H1 (cell line): ENCODE results near the gene PRRX2. TPM values are rescaled to one million over a fixed set of nuclear protein-coding genes. Genes with fewer than 3 reads are reported as not detected.

Experiments used
- EGR1 ChIP-seq: IDR thresholded peaks from 2 replicates; pipeline ENCODE4 v1.6.1; 2011; ENCODE audit warnings: low read depth, low read length, borderline replicate concordance
- KDM1A ChIP-seq: fragments of 200-600, 300-600 bp; sonication (generic); IDR thresholded peaks from 2 replicates; pipeline ENCODE4 v1.7.1; 2016; ENCODE audit warnings: mild to moderate bottlenecking, low read length, borderline replicate concordance
- NANOG ChIP-seq: IDR thresholded peaks from 2 replicates; pipeline ENCODE4 v1.6.1; 2011; ENCODE audit warnings: low read length, low read depth, mild to moderate bottlenecking, inconsistent platforms; ENCODE audit not compliant: insufficient read depth, poor library complexity, severe bottlenecking
- PHF8 ChIP-seq: fragments of 200-600 bp; sonication (generic); conservative IDR thresholded peaks from 2 replicates; pipeline ENCODE4 v1.7.1; 2012; ENCODE audit warnings: low read depth, mild to moderate bottlenecking, inconsistent platforms, low read length, moderate library complexity
- POU5F1 ChIP-seq: IDR thresholded peaks from 2 replicates; pipeline ENCODE4 v1.6.1; 2011; ENCODE audit warnings: low read depth, mild to moderate bottlenecking, low read length, moderate library complexity
- RAD21 ChIP-seq, 2 experiments: IDR thresholded peaks in 1 of 2; conservative IDR thresholded peaks in 1 of 2; 2 replicates each; pipeline ENCODE4 v1.6.1; 2011; ENCODE audit warnings: low read depth in 2 of 2, low read length in 2 of 2, improper control_type of control experiment in 1 of 2, inconsistent platforms in 1 of 2, mild to moderate bottlenecking in 1 of 2, moderate library complexity in 1 of 2
- RFX5 ChIP-seq: IDR thresholded peaks from 2 replicates; pipeline ENCODE4 v1.6.1; 2011; ENCODE audit warnings: low read depth, low read length, improper control_type of control experiment, borderline replicate concordance
- SP1 ChIP-seq: IDR thresholded peaks from 2 replicates; pipeline ENCODE4 v1.6.1; 2011; ENCODE audit warnings: low read depth, low read length
- ZNF274 ChIP-seq: IDR thresholded peaks from 2 replicates; pipeline ENCODE4 v1.7.0; 2012; ENCODE audit warnings: low read length, borderline replicate concordance; ENCODE audit errors: extremely low read depth
- polyA plus RNA-seq, 7 experiments: library from polyadenylated mRNA; depleted of rRNA in 3 of 7; stranded (reverse) in 5 of 7; unstranded in 2 of 7; fragments of >200 nt in 5 of 7; fragments of 200-250 nt in 2 of 7; gene quantifications; 1 replicate in 5 of 7; 2 replicates in 1 of 7; 4 replicates in 1 of 7; pipeline versions ENCODE4 v1.2.1 to v1.2.3, GENCODE V29; 2011 to 2013; ENCODE audit warnings: missing spikeins in 2 of 7, mixed read lengths in 2 of 7
- total RNA-seq: library from RNA; stranded (reverse); fragmentation: NEBNext Ultra II Directional; extraction: Animal tissue kit (Norgen Biotek cat#: 25700); gene quantifications from 2 replicates; pipeline ENCODE4 v1.2.1, GENCODE V29; 2021
- TF ChIP-seq, protein P1 (sequence below): fragments of 300-600 bp; sonication (generic); IDR thresholded peaks from 2 replicates; pipeline ENCODE4 v1.7.1; 2012; ENCODE audit warnings: low read length, moderate library complexity, mild to moderate bottlenecking, inconsistent platforms; ENCODE audit not compliant: insufficient replicate concordance

Gene PRRX2
- total and polyA plus RNA-seq, 2 of the 8 experiments (the other 6 are each of a cell fraction or from before 2014, with no cell fraction given): 5.8 to 9.2 TPM

- TF ChIP-seq, protein P1, sequence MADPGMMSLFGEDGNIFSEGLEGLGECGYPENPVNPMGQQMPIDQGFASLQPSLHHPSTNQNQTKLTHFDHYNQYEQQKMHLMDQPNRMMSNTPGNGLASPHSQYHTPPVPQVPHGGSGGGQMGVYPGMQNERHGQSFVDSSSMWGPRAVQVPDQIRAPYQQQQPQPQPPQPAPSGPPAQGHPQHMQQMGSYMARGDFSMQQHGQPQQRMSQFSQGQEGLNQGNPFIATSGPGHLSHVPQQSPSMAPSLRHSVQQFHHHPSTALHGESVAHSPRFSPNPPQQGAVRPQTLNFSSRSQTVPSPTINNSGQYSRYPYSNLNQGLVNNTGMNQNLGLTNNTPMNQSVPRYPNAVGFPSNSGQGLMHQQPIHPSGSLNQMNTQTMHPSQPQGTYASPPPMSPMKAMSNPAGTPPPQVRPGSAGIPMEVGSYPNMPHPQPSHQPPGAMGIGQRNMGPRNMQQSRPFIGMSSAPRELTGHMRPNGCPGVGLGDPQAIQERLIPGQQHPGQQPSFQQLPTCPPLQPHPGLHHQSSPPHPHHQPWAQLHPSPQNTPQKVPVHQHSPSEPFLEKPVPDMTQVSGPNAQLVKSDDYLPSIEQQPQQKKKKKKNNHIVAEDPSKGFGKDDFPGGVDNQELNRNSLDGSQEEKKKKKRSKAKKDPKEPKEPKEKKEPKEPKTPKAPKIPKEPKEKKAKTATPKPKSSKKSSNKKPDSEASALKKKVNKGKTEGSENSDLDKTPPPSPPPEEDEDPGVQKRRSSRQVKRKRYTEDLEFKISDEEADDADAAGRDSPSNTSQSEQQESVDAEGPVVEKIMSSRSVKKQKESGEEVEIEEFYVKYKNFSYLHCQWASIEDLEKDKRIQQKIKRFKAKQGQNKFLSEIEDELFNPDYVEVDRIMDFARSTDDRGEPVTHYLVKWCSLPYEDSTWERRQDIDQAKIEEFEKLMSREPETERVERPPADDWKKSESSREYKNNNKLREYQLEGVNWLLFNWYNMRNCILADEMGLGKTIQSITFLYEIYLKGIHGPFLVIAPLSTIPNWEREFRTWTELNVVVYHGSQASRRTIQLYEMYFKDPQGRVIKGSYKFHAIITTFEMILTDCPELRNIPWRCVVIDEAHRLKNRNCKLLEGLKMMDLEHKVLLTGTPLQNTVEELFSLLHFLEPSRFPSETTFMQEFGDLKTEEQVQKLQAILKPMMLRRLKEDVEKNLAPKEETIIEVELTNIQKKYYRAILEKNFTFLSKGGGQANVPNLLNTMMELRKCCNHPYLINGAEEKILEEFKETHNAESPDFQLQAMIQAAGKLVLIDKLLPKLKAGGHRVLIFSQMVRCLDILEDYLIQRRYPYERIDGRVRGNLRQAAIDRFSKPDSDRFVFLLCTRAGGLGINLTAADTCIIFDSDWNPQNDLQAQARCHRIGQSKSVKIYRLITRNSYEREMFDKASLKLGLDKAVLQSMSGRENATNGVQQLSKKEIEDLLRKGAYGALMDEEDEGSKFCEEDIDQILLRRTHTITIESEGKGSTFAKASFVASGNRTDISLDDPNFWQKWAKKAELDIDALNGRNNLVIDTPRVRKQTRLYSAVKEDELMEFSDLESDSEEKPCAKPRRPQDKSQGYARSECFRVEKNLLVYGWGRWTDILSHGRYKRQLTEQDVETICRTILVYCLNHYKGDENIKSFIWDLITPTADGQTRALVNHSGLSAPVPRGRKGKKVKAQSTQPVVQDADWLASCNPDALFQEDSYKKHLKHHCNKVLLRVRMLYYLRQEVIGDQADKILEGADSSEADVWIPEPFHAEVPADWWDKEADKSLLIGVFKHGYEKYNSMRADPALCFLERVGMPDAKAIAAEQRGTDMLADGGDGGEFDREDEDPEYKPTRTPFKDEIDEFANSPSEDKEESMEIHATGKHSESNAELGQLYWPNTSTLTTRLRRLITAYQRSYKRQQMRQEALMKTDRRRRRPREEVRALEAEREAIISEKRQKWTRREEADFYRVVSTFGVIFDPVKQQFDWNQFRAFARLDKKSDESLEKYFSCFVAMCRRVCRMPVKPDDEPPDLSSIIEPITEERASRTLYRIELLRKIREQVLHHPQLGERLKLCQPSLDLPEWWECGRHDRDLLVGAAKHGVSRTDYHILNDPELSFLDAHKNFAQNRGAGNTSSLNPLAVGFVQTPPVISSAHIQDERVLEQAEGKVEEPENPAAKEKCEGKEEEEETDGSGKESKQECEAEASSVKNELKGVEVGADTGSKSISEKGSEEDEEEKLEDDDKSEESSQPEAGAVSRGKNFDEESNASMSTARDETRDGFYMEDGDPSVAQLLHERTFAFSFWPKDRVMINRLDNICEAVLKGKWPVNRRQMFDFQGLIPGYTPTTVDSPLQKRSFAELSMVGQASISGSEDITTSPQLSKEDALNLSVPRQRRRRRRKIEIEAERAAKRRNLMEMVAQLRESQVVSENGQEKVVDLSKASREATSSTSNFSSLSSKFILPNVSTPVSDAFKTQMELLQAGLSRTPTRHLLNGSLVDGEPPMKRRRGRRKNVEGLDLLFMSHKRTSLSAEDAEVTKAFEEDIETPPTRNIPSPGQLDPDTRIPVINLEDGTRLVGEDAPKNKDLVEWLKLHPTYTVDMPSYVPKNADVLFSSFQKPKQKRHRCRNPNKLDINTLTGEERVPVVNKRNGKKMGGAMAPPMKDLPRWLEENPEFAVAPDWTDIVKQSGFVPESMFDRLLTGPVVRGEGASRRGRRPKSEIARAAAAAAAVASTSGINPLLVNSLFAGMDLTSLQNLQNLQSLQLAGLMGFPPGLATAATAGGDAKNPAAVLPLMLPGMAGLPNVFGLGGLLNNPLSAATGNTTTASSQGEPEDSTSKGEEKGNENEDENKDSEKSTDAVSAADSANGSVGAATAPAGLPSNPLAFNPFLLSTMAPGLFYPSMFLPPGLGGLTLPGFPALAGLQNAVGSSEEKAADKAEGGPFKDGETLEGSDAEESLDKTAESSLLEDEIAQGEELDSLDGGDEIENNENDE: no peak
- TF ChIP-seq KDM1A: no peak
- TF ChIP-seq POU5F1: no peak
- TF ChIP-seq ZNF274: no peak
- no peak for TF ChIP-seq SP1
- no peak for TF ChIP-seq NANOG
- TF ChIP-seq PHF8: no peak
- no peak for TF ChIP-seq RFX5
- peak; percentile 69 to 76 for TF ChIP-seq RAD21 (IDR thresholded peaks at IDR 0.05 in 1 of 2, conservative IDR thresholded peaks at IDR 0.05 in 1 of 2; ENCODE audit: low read depth in 2 of 2, low read length in 2 of 2)
- TF ChIP-seq EGR1: no peak
Measured at GRCh38 chr9:129624168-129624759, 41.2 kb upstream of the PRRX2 start (continued).
